Activated T-cell treated with anti-CD3 and anti-CD28 coated beads, Interleukin-2, amount 50 U/mL, for 4 hours (primary cell): Measurements from ENCODE around the gene MYMK. TPM values are rescaled to one million over a fixed set of nuclear protein-coding genes. Genes with fewer than 3 reads are reported as not detected.

ENCODE experiments used
- ATAC-seq, 2 donors: fragments of 200-7000 bp; cut with Tn5 transposase; one replicate each; pipeline ENCODE4 v1.10.0; 2021
- DNase-seq: peaks from one replicate; pipeline ENCODE4 v3.0.0-alpha.2; 2020
- H3K27me3 Mint-ChIP-seq: one replicate; pipeline ENCODE4 v1.8.0; 2021; ENCODE audit warnings: low read depth, mixed read lengths
- H3K36me3 Mint-ChIP-seq: one replicate; pipeline ENCODE4 v1.8.0; 2022; ENCODE audit warnings: mixed read lengths; ENCODE audit not compliant: insufficient read depth
- H3K4me1 Mint-ChIP-seq: one replicate; pipeline ENCODE4 v1.8.0; 2021; ENCODE audit warnings: low read depth, mixed read lengths
- H3K4me3 Mint-ChIP-seq: one replicate; pipeline ENCODE4 v1.8.0; 2021; ENCODE audit warnings: mild to moderate bottlenecking, moderate library complexity, mixed read lengths
- H3K9me3 Mint-ChIP-seq: one replicate; pipeline ENCODE4 v1.8.0; 2021; ENCODE audit warnings: mixed read lengths
- total RNA-seq, 3 donors: library from RNA; stranded (reverse); gene quantifications; one replicate each; pipeline ENCODE4 v1.2.1, GENCODE V29; 2021

The MYMK gene
- total RNA-seq, 3 donors from 2014 or later: not detected

DNA sequence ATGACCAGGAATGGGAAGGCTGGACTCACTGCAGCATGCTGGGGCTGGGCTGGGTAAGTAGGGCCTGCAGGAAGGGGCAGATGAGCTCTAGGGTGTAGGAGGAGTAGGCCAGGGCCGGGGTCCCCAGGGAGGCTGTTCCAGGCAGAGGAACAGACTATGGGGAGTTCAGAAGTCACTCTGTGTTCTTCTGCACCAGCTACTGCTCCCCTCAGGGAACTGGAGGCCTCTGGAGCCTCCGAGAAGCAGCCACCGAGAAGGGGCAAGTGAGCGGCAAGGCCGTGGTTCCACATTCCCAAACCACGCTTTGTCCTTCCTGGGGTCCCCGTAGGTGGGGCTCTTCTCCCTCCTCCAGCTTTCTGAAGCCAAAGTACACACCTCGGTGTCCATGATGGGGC is 37.4 kb downstream of the MYMK start:
- H3K9me3 Mint-ChIP-seq: no peaks in the 10 kb centered on the region
- H3K36me3 Mint-ChIP-seq: no peaks in the 10 kb centered on the region
- ATAC-seq: no peak
- peaks cover 9% of the 10 kb centered on the region for H3K27me3 Mint-ChIP-seq
- H3K4me3 Mint-ChIP-seq: no peak overlapping the region
- H3K4me1 Mint-ChIP-seq: peaks cover 6% of the 10 kb centered on the region
- no peak for DNase-seq

DNA sequence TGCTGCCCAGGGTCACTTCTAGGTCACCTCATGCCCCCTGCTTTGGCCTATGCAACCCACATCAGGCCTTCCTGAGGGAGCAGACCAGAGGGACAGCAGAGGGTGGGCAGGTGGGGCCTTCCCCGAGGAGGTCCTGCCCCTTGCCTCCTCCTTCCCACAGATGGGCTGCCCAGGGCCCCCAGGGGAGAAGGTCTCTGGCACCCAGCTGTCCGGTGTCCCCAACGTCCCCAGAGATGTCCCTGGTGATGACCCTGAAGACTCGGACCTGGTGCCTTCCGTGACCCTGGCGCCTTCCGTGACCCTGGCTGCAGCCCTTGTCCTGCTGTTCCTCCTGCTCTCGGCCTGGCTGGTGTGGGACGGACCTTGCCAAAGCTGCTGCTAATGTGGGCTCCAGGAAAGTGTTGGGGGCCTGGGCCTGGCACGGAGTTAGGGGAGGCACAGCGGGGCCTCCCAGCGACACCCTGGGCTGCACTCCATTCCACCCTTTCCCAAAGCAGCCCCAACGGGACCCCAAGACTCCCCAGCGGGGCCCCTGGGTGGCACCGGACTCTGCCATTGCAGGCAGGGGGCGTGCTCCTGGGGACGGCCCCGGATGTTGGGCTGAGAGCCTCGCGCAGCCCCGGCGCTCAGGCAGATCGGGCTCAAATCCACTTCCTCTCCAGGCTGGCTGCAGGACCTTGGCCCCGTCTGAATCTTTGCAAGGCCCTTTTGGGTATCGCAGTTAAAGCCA is 39.1 kb downstream of the MYMK start:
- Mint-ChIP-seq H3K9me3 (no peaks in the 10 kb centered on the region), H3K4me1 (peaks cover 6% of the 10 kb centered on the region), H3K4me3 (no peak overlapping the region), H3K27me3 (peaks cover 9% of the 10 kb centered on the region), H3K36me3 (no peaks in the 10 kb centered on the region)
- peak; percentile 49 to 54 for ATAC-seq
- DNase-seq: no peak

DNA sequence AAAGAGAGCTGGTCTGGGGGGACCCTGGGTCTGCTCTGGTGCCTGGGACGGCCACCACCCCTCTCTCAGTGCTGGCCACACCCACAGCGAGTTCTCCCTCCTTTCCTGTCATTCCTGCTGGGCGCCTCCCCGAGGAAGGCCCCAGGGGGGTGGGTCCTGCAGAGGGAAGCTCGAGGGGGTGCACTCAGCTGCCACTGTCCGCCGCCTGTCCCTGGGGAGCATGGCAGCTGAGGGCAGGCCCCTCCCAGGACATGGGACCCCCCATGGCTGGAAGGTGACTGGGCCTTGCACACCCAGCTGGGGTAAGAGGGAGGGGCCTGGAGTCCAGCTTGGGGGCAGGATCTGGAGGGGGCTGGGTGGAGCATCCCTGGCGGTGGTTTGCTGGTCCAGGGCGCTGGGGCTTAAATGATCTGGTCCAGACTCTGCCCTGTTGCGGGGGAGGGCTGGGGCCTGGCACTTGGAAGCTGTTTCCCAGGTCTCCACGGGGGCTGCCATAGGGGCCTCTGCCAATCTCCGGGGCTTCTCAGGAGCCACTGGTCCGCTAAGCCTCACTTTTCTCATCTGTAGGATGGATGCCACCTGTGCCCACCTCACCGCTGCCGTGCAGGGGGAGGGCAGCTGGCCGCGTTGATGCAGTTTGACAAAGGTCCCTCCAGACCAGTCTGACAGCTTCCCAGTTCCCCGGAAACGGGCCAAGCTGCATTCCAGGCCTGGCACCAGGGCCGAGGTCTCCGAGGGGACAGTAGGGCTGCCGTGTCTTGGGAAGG is 39.9 kb downstream of the MYMK start:
- ATAC-seq (no peak), DNase-seq (no peak)
- Mint-ChIP-seq H3K4me3 (no peak overlapping the region), H3K9me3 (no peaks in the 10 kb centered on the region), H3K36me3 (no peaks in the 10 kb centered on the region), H3K4me1 (peaks cover 8% of the 10 kb centered on the region), H3K27me3 (peaks cover 5% of the 10 kb centered on the region)

DNA sequence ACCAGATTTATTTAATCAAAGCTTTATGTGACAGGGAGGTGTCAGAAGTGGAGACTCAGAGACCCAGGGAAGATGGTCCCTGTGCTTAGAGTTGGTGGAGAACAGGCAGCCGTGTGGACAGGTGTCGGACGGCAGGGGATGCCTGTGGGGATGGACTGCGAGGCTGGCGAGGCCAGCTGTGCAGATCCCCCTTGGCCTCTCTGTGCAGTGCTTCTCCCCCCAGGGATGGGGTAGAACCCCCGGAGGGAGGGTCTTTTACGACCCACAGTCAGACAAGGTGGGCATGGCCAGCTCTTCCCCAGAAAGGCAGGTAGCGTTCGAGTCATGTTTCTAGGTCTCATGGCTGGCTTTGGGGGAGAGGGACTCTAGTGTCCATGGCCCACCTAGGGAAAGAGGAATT is 41.1 kb downstream of the MYMK start:
- Mint-ChIP-seq H3K4me1 (peaks cover 13% of the 10 kb centered on the region), H3K27me3 (no peaks in the 10 kb centered on the region), H3K4me3 (no peak overlapping the region), H3K9me3 (no peaks in the 10 kb centered on the region), H3K36me3 (no peaks in the 10 kb centered on the region)
- DNase-seq (no peak), ATAC-seq (no peak)

DNA sequence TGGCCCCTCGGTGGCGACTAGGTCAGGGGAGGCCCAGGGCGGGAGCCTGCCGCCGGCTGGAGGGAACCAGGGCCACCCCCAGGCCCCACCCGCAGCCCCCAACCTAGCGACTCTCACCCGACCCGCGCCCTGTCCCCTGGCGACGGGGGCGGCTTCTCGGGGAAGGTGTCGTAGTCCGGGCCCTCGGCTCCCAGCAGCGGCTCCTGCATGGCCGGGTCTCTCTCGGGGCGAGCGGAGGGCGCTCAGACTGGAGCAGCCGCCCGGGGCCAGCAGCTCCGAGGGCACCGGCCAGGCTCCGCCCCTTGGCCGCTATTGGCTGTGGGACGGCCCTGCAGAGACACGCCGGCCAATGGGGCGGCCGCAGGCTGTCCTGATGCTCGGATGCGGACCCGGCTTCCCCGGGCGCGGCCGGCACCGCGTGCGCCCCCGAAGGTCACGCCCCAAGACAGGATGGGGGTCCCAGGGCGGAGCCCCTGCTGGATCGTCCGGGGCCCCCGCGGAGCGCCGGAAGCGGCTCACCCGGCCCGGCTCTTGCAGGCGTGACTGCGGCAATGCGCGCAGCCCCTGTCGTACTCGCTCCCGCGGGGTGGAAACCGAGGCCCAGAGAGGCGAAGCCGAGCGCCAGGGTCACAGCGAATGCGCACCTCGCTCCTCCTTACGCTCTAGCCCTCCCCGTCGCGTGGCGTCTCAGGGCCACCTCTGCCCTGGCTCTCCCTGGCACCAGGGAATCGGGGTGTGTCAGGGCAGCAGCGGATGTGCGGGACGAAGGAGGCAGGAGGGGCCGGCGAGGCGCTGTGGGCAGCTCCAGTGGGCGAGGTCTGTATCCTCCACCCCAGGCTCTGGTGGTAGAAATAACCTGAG is 45.7 kb downstream of the MYMK start, which contains the start of gene SLC2A6:
Gene SLC2A6, minus strand, starts transcription at position 249 of the 861 bp plus-strand sequence. Its CDS starts 40 bp downstream, at position 209.
- Mint-ChIP-seq H3K9me3 (no peaks in the 10 kb centered on the region), H3K27me3 (no peaks in the 10 kb centered on the region)
- ATAC-seq: peak; percentile 99

DNA sequence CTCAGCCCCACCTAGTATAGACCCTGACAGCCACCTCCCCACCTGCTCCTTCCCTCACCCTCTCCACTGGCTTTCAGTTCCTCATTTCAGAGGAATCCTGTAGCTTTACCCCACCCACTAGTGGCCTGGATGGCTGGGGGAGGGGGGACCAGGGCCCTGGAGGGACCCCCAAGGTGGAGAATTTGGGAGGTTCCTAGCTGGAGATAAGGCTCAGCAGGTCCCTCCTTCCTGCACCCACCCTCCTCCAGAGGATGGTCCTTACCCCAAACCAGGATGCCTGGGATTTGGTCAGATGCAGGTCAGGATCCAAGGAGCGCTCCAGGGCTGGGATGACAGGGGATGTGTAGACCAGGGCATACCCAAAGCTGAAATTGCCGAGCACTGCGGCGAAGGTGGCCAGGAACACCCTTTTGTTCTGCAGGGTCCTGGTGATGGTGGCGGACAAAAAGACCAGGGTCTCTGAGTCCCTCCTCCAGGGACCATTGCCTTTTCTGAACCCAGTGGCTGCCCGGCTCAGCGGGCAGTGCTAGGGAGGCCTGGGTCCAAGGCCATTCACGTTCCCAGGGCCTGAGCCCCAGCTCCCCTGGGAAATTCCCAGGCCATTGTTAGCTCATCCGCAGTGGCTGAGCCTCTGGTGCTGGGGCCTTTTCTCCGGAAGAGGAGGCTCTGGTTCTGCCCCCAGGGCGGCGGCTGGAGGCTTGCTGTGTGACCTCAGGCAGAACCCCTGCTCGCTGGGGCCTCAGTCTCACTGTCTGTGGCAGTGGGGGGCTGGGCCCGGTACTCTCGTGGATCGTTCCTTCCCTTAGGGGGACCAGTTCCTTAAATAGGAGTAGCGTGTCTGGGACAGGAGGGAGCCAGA is 46.5 kb downstream of the MYMK start:
- Mint-ChIP-seq H3K4me1 (peaks cover 9% of the 10 kb centered on the region), H3K27me3 (no peaks in the 10 kb centered on the region), H3K9me3 (no peaks in the 10 kb centered on the region), H3K4me3 (peak overlapping the region; percentile 59), H3K36me3 (no peaks in the 10 kb centered on the region)
- DNase-seq (no peak), ATAC-seq (peak; percentile 4 to 18)

More for the DNA sequence above, 45.7 kb downstream of the MYMK start, which contains the start of gene SLC2A6:
- peak; percentile 70 for DNase-seq
- no peaks in the 10 kb centered on the region for H3K36me3 Mint-ChIP-seq
- H3K4me1 Mint-ChIP-seq: peaks cover 8% of the 10 kb centered on the region
- H3K4me3 Mint-ChIP-seq: peak within 1 kb of the TSS; percentile 69

DNA sequence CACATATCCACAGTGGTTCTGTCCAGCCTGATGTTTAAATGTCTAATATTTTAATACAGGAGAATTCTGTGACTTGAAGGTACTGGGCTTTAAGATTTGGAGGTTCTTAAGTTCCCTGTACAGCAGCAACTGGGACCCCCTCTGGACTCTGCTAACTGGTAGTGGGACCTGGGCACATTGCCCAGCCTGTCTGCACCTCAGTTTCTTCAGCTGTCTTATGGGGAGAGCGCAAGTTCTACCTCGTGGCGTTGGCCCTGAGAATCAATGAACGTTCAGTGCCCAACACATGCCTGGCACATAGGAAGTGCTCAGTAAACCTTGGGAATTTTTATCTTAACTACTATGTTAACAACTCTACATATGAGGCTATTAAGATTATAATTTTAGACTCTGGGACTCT is 47.3 kb downstream of the MYMK start:
- DNase-seq (no peak), ATAC-seq (no peak)
- Mint-ChIP-seq H3K36me3 (no peaks in the 10 kb centered on the region), H3K4me1 (peaks cover 9% of the 10 kb centered on the region), H3K9me3 (no peaks in the 10 kb centered on the region), H3K4me3 (peak overlapping the region; percentile 37), H3K27me3 (no peaks in the 10 kb centered on the region)

DNA sequence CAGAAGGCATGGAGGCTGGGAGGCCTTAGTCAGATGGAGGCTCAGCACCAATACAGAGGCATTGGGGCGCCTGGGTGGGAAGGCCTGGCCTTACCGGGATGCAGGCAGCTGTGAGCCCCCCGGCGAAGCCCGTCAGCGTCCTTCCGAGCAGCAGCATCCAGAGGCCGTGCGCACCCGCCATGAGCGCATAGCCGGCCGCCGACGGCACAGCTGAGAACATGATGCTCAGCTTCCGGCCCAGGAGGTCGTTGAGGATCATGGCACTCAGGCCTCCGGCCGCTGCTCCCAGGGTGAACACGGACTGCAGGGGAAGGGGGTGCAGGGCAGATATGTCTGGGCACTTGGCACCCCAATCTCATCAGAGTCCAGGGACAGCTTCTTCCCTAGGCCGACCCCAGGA is 47.8 kb downstream of the MYMK start:
- no peaks in the 10 kb centered on the region for H3K27me3 Mint-ChIP-seq
- H3K36me3 Mint-ChIP-seq: no peaks in the 10 kb centered on the region
- no peak overlapping the region for H3K4me3 Mint-ChIP-seq
- ATAC-seq: no peak
- peaks cover 9% of the 10 kb centered on the region for H3K4me1 Mint-ChIP-seq
- H3K9me3 Mint-ChIP-seq: no peaks in the 10 kb centered on the region
- DNase-seq: no peak

DNA sequence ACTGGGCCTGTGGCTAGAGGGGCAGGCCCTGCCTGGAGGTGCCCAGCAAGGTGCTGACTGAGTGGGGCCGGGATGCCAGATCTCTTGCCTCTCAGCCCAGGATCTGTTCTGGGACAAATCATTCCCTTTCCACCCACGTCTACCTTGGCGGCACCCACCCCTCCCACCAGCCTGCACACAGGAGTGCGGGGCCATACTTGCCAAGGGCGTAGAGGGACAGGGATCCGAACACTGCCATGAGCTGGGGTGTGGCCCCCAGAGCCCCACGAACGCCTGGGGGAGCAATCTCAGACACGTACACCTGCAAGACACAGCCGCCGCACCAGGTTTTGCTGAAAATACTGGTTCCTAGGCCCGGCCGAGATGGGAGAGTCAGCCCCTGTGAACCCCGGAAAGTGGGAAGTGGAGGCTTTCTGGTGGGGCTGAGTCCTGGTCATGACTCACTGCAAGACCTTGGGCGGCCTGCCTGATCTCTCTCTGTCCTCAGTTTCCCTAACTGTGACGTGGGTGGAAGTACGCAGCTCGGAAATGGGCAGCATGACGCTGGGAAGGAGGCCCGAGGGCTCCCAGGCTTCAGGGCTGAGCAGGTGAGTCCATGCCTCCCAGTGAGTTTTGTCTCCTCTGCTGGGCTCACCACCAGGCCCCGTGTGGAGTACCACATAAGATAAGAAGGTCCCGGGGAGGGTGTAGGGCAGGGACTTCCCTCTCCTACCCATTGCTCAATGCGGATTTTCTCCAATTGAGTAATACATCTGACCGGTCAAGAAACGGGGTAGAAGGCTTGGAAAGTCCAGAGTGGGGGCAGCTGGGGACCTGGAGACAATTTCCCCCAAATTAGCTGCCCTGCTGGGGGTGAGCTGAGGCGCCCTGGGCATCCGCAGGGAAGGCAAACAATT is 48.5 kb downstream of the MYMK start:
- DNase-seq (no peak), ATAC-seq (no peak)
- Mint-ChIP-seq H3K36me3 (no peaks in the 10 kb centered on the region), H3K9me3 (no peaks in the 10 kb centered on the region), H3K4me3 (no peak overlapping the region), H3K4me1 (peaks cover 9% of the 10 kb centered on the region), H3K27me3 (no peaks in the 10 kb centered on the region)

DNA sequence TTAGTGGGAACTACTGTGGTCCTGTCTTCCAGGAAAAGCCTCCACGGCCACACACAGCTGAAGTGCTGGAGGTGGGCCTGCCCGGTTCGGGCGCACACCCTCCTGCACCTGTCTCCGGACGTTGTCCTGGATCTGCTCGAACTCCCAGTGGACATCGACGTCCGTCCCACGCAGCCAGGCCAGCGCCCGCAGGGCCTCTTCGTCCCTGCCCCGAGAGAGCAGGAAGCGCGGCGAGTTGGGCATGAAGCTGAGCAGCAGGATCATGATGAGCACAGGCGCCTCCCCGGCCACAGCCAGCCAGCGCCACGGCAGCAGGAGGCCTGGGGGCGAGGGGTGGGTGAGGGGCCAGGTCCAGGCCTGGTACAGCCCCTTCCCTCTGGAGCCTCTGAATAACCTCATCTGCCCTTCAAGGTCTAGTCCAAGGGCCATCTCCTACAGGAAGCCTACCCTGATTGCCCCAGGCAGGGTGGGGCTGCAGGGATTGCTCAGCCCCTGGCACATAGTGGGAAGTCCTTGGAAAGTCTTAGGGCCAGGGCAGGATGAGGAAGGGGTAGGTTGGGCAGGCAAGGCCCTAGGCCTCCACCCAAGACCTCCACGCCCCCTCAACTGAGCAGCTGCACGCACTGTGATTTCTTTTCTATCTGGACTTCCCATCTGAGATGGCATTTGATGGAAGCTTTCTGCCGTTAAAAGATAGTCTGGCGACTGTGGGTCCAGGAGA is 49.3 kb downstream of the MYMK start:
- ATAC-seq (no peak), DNase-seq (no peak)
- H3K27me3 Mint-ChIP-seq: no peaks in the 10 kb centered on the region
- no peak overlapping the region for H3K4me3 Mint-ChIP-seq
- H3K4me1 Mint-ChIP-seq: peaks cover 9% of the 10 kb centered on the region
- H3K9me3 Mint-ChIP-seq: no peaks in the 10 kb centered on the region
- H3K36me3 Mint-ChIP-seq: no peaks in the 10 kb centered on the region

DNA sequence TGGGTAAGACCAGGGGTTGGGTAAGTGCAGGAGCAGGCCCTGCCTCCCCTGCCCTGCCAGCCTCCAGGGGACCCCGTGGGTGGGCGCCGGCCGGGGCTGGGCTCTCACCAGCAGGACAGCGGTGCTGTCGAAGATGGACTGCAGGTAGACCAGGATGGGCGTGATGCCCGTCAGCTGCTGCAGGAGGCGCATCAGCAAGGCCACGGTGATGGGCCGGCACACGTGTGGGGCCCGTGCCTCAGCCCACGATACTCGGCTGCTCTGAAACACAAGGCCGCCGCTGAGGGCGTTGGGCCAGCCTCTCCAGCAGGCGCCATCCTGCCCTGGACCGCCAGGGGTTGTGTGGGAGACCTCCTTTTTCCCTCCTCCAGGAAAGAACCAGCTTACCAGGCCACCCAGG is 49.9 kb downstream of the MYMK start:
- ATAC-seq: no peak
- H3K4me3 Mint-ChIP-seq: no peak overlapping the region
- H3K27me3 Mint-ChIP-seq: no peaks in the 10 kb centered on the region
- DNase-seq: no peak
- no peaks in the 10 kb centered on the region for H3K36me3 Mint-ChIP-seq
- H3K4me1 Mint-ChIP-seq: peaks cover 7% of the 10 kb centered on the region
- H3K9me3 Mint-ChIP-seq: no peaks in the 10 kb centered on the region

DNA sequence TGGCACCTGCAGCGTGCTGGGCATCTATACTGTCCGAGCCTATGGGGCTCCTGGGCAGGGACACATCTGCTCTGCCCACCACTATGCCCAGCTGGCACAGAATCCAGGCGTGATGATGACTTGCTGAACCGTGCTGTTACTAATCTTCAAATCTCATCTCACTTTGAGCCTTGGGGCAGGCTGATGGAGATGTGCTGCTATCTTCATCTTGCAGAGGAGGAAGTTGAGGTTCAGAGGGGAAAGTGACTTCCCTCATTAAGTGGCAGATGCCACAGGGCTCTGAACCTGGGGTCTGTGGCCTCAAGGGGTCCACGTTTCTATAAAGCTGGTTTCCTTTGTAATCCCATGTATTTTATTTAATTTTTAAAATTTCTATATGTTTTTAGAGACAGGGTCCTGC is 50.5 kb downstream of the MYMK start:
- Mint-ChIP-seq H3K9me3 (no peaks in the 10 kb centered on the region), H3K27me3 (no peaks in the 10 kb centered on the region), H3K4me3 (no peak overlapping the region), H3K36me3 (no peaks in the 10 kb centered on the region), H3K4me1 (peaks cover 2% of the 10 kb centered on the region)
- ATAC-seq: no peak
- DNase-seq: no peak
